ENCODE results near the gene CD79A.

DNA sequence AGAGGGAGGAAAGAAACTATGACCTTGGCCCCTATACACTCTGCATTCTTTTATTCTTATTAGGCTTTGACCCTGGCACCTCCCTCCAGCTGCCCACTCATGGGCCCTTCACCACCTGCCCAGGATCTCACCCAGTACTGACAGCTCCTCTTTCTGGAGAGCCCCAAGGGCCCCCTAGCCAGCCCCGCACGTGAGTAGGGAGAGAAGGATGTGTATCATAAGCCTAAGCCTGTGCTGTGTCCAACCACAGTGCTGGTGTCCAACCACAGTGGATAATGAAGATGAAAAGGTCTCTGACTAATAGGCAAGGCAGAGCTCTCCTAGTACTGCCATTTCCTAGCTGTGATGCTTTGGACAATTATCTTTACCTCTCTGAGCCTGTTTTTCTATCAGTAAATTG, 28.0 kb upstream of the CD79A start:
- TF ChIP-seq, protein P1, sequence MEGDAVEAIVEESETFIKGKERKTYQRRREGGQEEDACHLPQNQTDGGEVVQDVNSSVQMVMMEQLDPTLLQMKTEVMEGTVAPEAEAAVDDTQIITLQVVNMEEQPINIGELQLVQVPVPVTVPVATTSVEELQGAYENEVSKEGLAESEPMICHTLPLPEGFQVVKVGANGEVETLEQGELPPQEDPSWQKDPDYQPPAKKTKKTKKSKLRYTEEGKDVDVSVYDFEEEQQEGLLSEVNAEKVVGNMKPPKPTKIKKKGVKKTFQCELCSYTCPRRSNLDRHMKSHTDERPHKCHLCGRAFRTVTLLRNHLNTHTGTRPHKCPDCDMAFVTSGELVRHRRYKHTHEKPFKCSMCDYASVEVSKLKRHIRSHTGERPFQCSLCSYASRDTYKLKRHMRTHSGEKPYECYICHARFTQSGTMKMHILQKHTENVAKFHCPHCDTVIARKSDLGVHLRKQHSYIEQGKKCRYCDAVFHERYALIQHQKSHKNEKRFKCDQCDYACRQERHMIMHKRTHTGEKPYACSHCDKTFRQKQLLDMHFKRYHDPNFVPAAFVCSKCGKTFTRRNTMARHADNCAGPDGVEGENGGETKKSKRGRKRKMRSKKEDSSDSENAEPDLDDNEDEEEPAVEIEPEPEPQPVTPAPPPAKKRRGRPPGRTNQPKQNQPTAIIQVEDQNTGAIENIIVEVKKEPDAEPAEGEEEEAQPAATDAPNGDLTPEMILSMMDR (conservative IDR thresholded peaks at IDR 0.05 in 1 of 2, IDR thresholded peaks at IDR 0.05 in 1 of 2; ENCODE audit: low read depth in 1 of 2, low read length in 2 of 2), result no peak
- TF ChIP-seq EZH2 (IDR thresholded peaks at IDR 0.05; ENCODE audit: low read length, missing control alignments), result no peak
